Measurements from ENCODE around the gene A2M. TPM values are rescaled to one million over a fixed set of nuclear protein-coding genes. Genes with fewer than 3 reads are reported as not detected.

A2M gene
- total and polyA plus RNA-seq, 7 experiments from 2014 or later = 0.08 to 4.9 (median 1.5) TPM; not detected in 3

GRCh38 chr12:9064815-9065606 lies 50.7 kb downstream of the A2M start:
- no peaks in the 10 kb centered on the region for H3K36me3 Mint-ChIP-seq
- ATAC-seq (peak; percentile 48), DNase-seq (peak in 1 of 9 donors; percentile 12)
- H3K36me3 ChIP-seq (ENCODE audit: control insufficient read depth in 2 of 3, insufficient read depth in 3 of 3, low read length in 3 of 3) = peaks cover 0 to 6% (median under 1%) of the 10 kb centered on the region in 3 experiments
- CTCF ChIA-PET = interaction anchor here (2.5 kb wide), 1 partner anchor 15 kb away, joined by 12 read pairs; no protein-coding TSS in a partner anchor
- POLR2A ChIA-PET = interaction anchor here (0.6 to 0.9 kb wide), 2 partner anchors 562 to 1424 kb away, joined by 3 to 5 read pairs; no protein-coding TSS in a partner anchor
- H3K27ac Mint-ChIP-seq = peak overlapping the region in 1 of 9 donors; percentile 67
- peak overlapping the region; percentile 55 for H3K27ac ChIP-seq (ENCODE audit: low read depth, low read length)
- H3K27me3 ChIP-seq (ENCODE audit: control insufficient read depth in 2 of 2, insufficient read depth in 2 of 2, low read length in 2 of 2) = no peaks in the 10 kb centered on the region
- peaks cover 6 to 10% of the 10 kb centered on the region in 2 donors for H3K4me1 ChIP-seq (ENCODE audit: control insufficient read depth in 2 of 2, insufficient read depth in 2 of 2, low read length in 2 of 2)
- intact Hi-C loops (cut with micrococcal nuclease) = loop anchor here in 1 of 2 donors (10.0 kb wide), 1 partner anchor 400 kb away; no protein-coding TSS in a partner anchor
- peaks cover 4 to 13% (median 9%) of the 10 kb centered on the region in 7 donors for H3K4me1 Mint-ChIP-seq
- peak overlapping the region; percentile 55 to 86 (median 80) for H3K4me3 Mint-ChIP-seq
- no peaks in the 10 kb centered on the region for H3K9me3 ChIP-seq (ENCODE audit: control insufficient read depth in 2 of 3, low read length in 3 of 3)
- H3K4me3 ChIP-seq (ENCODE audit: low read length) = peak overlapping the region; percentile 53
- no peaks in the 10 kb centered on the region for H3K9me3 Mint-ChIP-seq
- peaks cover 0 to 30% (median 0%) of the 10 kb centered on the region in 5 donors for H3K27me3 Mint-ChIP-seq

DNA sequence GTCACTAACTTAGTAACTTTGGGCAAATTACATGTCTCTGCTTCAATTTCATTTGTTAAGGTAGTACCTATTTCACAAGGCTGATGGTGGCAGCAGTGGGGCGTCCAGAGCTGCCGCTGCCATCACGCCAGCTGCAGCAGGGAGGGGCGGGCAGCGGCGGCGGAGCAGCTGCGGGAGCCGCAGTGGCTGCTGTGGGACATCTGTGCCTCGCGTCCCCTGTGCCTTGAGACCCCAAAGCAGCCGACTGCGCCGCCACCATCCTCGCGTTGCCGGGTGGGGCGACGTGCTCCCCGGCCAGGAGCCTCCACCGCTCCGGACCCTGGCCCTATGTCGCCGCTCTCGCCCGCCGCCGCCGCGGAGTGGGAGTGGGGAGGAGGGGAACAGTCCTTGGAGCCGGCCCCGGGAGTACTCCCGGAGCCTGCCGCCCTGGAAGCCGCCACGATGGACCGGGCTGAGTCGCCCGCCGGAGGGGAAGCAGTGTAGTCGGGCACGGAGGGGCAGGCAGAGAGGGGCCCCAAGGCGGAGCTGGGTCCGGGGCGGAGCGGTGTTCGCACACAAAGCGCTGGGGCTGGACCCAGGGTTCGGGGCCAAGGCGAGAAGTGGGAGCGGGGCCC lies 51.4 kb downstream of the A2M start:
- Mint-ChIP-seq H3K27ac (peak overlapping the region in 5 of 9 donors; percentile 10 to 31 (median 20)), H3K4me1 (peaks cover 4 to 13% (median 9%) of the 10 kb centered on the region in 7 donors), H3K4me3 (peak overlapping the region; percentile 76 to 86 (median 81)), H3K9me3 (no peaks in the 10 kb centered on the region), H3K27me3 (peaks cover 0 to 30% (median 0%) of the 10 kb centered on the region in 5 donors), H3K36me3 (no peaks in the 10 kb centered on the region)
- Histone ChIP-seq H3K36me3 (ENCODE audit: control insufficient read depth in 2 of 3, insufficient read depth in 3 of 3, low read length in 3 of 3) (peaks cover 0 to 6% (median 0%) of the 10 kb centered on the region in 3 experiments), H3K9me3 (ENCODE audit: control insufficient read depth in 2 of 3, low read length in 3 of 3) (no peaks in the 10 kb centered on the region), H3K27me3 (ENCODE audit: control insufficient read depth in 2 of 2, insufficient read depth in 2 of 2, low read length in 2 of 2) (no peaks in the 10 kb centered on the region), H3K4me1 (ENCODE audit: control insufficient read depth in 2 of 2, insufficient read depth in 2 of 2, low read length in 2 of 2) (peaks cover 6 to 10% of the 10 kb centered on the region in 2 donors), H3K4me3 (ENCODE audit: low read length) (peak overlapping the region; percentile 53), H3K27ac (ENCODE audit: low read depth, low read length) (peak overlapping the region; percentile 55)
- ATAC-seq (peak; percentile 94), DNase-seq (peak in 8 of 9 donors; percentile 32 to 61 (median 42))
- intact Hi-C loops (cut with micrococcal nuclease) = loop anchor here in 1 of 2 donors (10.0 kb wide), 1 partner anchor 400 kb away; no protein-coding TSS in a partner anchor
- ChIA-PET POLR2A (interaction anchor here (0.6 to 0.9 kb wide), 2 partner anchors 563 to 1424 kb away, joined by 3 to 5 read pairs; no protein-coding TSS in a partner anchor), CTCF (interaction anchor here (0.6 to 2.5 kb wide), 4 partner anchors 15 to 296 kb away, joined by 3 to 12 read pairs (median 4); partner anchors contain the start of gene M6PR)

DNA sequence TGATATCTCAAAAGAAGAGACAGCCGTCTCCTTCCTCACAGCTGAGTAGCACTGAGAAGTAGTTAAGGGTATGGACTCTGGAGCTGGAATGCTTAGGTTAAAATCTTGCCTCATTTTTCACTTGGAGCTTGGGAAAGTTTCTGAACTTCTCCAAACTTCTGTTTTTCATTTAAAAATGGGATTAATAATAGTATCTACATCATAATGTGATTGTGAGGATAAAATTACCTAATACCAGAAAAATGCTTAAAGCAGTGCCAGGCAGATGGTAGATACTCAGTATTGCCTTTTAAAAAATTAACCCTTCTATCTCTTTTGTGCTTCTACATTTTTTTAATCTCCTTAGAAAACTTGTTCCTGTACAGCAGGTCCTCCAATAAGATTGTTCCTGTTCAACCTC lies 63.1 kb downstream of the A2M start:
- no peak for ATAC-seq
- ChIA-PET CTCF (interaction anchor here (1.5 to 8.9 kb wide), 2 partner anchors 102 to 371 kb away, joined by 4 to 158 read pairs; partner anchors contain the start of gene M6PR), POLR2A (no interaction called here)
- Mint-ChIP-seq H3K4me3 (no peak overlapping the region), H3K4me1 (peaks cover 2 to 12% (median 7%) of the 10 kb centered on the region in 7 donors), H3K9me3 (no peaks in the 10 kb centered on the region), H3K27me3 (peaks cover 0 to 4% (median 0%) of the 10 kb centered on the region in 5 donors), H3K36me3 (peaks cover 0 to 3% (median 0%) of the 10 kb centered on the region in 5 donors), H3K27ac (peak overlapping the region in 1 of 9 donors; percentile 62)
- no peaks in the 10 kb centered on the region for H3K9me3 ChIP-seq (ENCODE audit: control insufficient read depth in 2 of 3, low read length in 3 of 3)
- H3K4me3 ChIP-seq (ENCODE audit: low read length) = no peak overlapping the region
- H3K27ac ChIP-seq (ENCODE audit: low read depth, low read length) = no peak overlapping the region
- intact Hi-C loops (cut with micrococcal nuclease) = no loop called here
- no peaks in the 10 kb centered on the region for H3K36me3 ChIP-seq (ENCODE audit: control insufficient read depth in 2 of 3, insufficient read depth in 3 of 3, low read length in 3 of 3)
- no peaks in the 10 kb centered on the region for H3K4me1 ChIP-seq (ENCODE audit: control insufficient read depth in 2 of 2, insufficient read depth in 2 of 2, low read length in 2 of 2)
- H3K27me3 ChIP-seq (ENCODE audit: control insufficient read depth in 2 of 2, insufficient read depth in 2 of 2, low read length in 2 of 2) = no peaks in the 10 kb centered on the region
- DNase-seq = no peak

DNA sequence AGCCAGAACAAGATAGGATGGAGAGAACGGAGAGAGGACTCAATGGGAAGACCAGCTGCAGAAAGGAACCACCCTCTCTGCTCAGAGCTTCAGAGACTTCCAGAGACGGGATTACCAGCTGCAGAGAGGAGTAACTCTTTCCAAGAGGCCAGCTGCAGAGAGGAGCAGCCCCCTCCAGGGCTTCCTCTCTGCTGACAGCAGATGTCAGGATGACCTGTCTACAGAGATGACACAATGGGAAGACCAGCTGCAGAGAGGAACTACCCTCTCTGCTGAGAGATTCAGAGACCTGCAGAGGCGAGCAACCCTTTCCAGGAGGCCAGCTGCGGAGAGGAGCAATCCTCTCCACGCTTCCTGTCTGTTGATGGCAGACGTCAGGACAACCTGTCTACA lies 64.6 kb downstream of the A2M start:
- ATAC-seq = no peak
- no peaks in the 10 kb centered on the region for H3K9me3 ChIP-seq (ENCODE audit: control insufficient read depth in 2 of 3, low read length in 3 of 3)
- H3K27ac ChIP-seq (ENCODE audit: low read depth, low read length) = no peak overlapping the region
- Mint-ChIP-seq H3K4me3 (no peak overlapping the region), H3K4me1 (peaks cover 2 to 23% (median 11%) of the 10 kb centered on the region in 7 donors), H3K36me3 (peaks cover 0 to 3% (median 2%) of the 10 kb centered on the region in 5 donors), H3K27ac (no peak overlapping the region), H3K27me3 (peaks cover 0 to 4% (median 0%) of the 10 kb centered on the region in 5 donors), H3K9me3 (peaks cover 0 to 4% (median 0%) of the 10 kb centered on the region in 11 donors)
- POLR2A ChIA-PET = interaction anchor here (0.6 kb wide), 1 partner anchor 751 kb away, joined by 3 read pairs; no protein-coding TSS in a partner anchor
- H3K27me3 ChIP-seq (ENCODE audit: control insufficient read depth in 2 of 2, insufficient read depth in 2 of 2, low read length in 2 of 2) = no peaks in the 10 kb centered on the region
- intact Hi-C loops (cut with micrococcal nuclease) = no loop called here
- no peak overlapping the region for H3K4me3 ChIP-seq (ENCODE audit: low read length)
- no peaks in the 10 kb centered on the region for H3K36me3 ChIP-seq (ENCODE audit: control insufficient read depth in 2 of 3, insufficient read depth in 3 of 3, low read length in 3 of 3)
- H3K4me1 ChIP-seq (ENCODE audit: control insufficient read depth in 2 of 2, insufficient read depth in 2 of 2, low read length in 2 of 2) = peaks cover 3 to 5% of the 10 kb centered on the region in 2 donors
- CTCF ChIA-PET = interaction anchor here (0.7 to 8.9 kb wide), 9 partner anchors 101 to 388 kb away, joined by 3 to 158 read pairs (median 14); partner anchors contain the start of gene M6PR
- no peak for DNase-seq

GRCh38 chr12:9050521-9051157 lies 65.1 kb downstream of the A2M start:
- H3K4me1 ChIP-seq (ENCODE audit: control insufficient read depth in 2 of 2, insufficient read depth in 2 of 2, low read length in 2 of 2) = peaks cover 5 to 6% of the 10 kb centered on the region in 2 donors
- no peak overlapping the region for H3K4me3 Mint-ChIP-seq
- H3K27ac Mint-ChIP-seq = no peak overlapping the region
- H3K4me3 ChIP-seq (ENCODE audit: low read length) = no peak overlapping the region
- no peaks in the 10 kb centered on the region for H3K27me3 ChIP-seq (ENCODE audit: control insufficient read depth in 2 of 2, insufficient read depth in 2 of 2, low read length in 2 of 2)
- ChIA-PET CTCF (interaction anchor here (1.0 to 8.9 kb wide), 21 partner anchors 12 to 506 kb away, joined by 3 to 158 read pairs (median 8); partner anchors contain the start of gene M6PR), POLR2A (interaction anchor here (0.6 to 1.9 kb wide), 3 partner anchors 101 to 751 kb away, joined by 3 to 26 read pairs (median 3); partner anchors contain the start of gene M6PR)
- peaks cover 0 to 9% (median 2%) of the 10 kb centered on the region in 11 donors for H3K9me3 Mint-ChIP-seq
- no peaks in the 10 kb centered on the region for H3K36me3 ChIP-seq (ENCODE audit: control insufficient read depth in 2 of 3, insufficient read depth in 3 of 3, low read length in 3 of 3)
- H3K9me3 ChIP-seq (ENCODE audit: control insufficient read depth in 2 of 3, low read length in 3 of 3) = no peaks in the 10 kb centered on the region
- H3K4me1 Mint-ChIP-seq = peaks cover 2 to 28% (median 13%) of the 10 kb centered on the region in 7 donors
- H3K27me3 Mint-ChIP-seq = peaks cover 0 to 4% (median 0%) of the 10 kb centered on the region in 5 donors
- peaks cover 0 to 8% (median 4%) of the 10 kb centered on the region in 5 donors for H3K36me3 Mint-ChIP-seq
- no peak overlapping the region for H3K27ac ChIP-seq (ENCODE audit: low read depth, low read length)
- DNase-seq = no peak
- intact Hi-C loops (cut with micrococcal nuclease) = no loop called here
- ATAC-seq = no peak
